Neuronal stem cell (in vitro differentiated cells): ENCODE results near the gene ITPA.

Source experiments
- DNase-seq: peaks from one replicate; pipeline ENCODE4 v3.0.0-alpha.2; 2013; ENCODE audit warnings: low spot score
- H2AFZ ChIP-seq: one replicate; pipeline ENCODE4 v1.6.1; 2013; ENCODE audit warnings: mild to moderate bottlenecking, low read length, inconsistent platforms
- H2AK5ac ChIP-seq: 2 replicates; pipeline ENCODE4 v1.6.1; 2013; ENCODE audit warnings: low read depth, mild to moderate bottlenecking, inconsistent platforms, low read length, moderate library complexity, mixed read lengths
- H2BK120ac ChIP-seq: 2 replicates; pipeline ENCODE4 v1.6.1; 2013; ENCODE audit warnings: low read depth, mild to moderate bottlenecking, inconsistent platforms, low read length, moderate library complexity, mixed read lengths
- H2BK12ac ChIP-seq: one replicate; pipeline ENCODE4 v1.6.1; 2013; ENCODE audit warnings: low read length, inconsistent platforms
- H2BK15ac ChIP-seq: 2 replicates; pipeline ENCODE4 v1.6.1; 2013; ENCODE audit warnings: mild to moderate bottlenecking, low read length, inconsistent platforms, mixed read lengths
- H2BK5ac ChIP-seq: one replicate; pipeline ENCODE4 v1.6.1; 2013; ENCODE audit warnings: inconsistent platforms, mild to moderate bottlenecking, low read length, moderate library complexity
- H3K14ac ChIP-seq: one replicate; pipeline ENCODE4 v1.6.1; 2013; ENCODE audit warnings: low read length, inconsistent platforms
- H3K18ac ChIP-seq: 2 replicates; pipeline ENCODE4 v1.6.1; 2013; ENCODE audit warnings: low read length, inconsistent platforms
- H3K23ac ChIP-seq: 2 replicates; pipeline ENCODE4 v1.6.1; 2013; ENCODE audit warnings: low read depth, mild to moderate bottlenecking, mixed read lengths, low read length, inconsistent platforms; ENCODE audit not compliant: poor library complexity
- H3K27ac ChIP-seq: replicated peaks from 3 replicates; pipeline ENCODE4 v1.5.1; 2013; ENCODE audit warnings: low read length, inconsistent platforms
- H3K27me3 ChIP-seq, 3 experiments: 2 replicates each; pipeline ENCODE4 v1.6.1; 2013; ENCODE audit warnings: low read length in 3 of 3, mild to moderate bottlenecking in 2 of 3, inconsistent platforms in 1 of 3, low read depth in 1 of 3, mixed read lengths in 1 of 3, moderate library complexity in 1 of 3; ENCODE audit not compliant: control insufficient read depth in 3 of 3, insufficient read depth in 3 of 3
- H3K36me3 ChIP-seq, 2 donors: replicated peaks in 1 of 2; 2 replicates each; pipeline ENCODE4 v1.6.1; 2013; ENCODE audit warnings: low read length in 2 of 2; ENCODE audit not compliant: control insufficient read depth in 2 of 2, insufficient read depth in 2 of 2
- H3K4ac ChIP-seq: 2 replicates; pipeline ENCODE4 v1.6.1; 2013; ENCODE audit warnings: inconsistent platforms, mild to moderate bottlenecking, low read length, moderate library complexity
- H3K4me1 ChIP-seq, 2 donors: 1 replicate in 1 of 2; 2 replicates in 1 of 2; pipeline ENCODE4 v1.6.1; 2013; ENCODE audit warnings: low read length in 2 of 2, low read depth in 1 of 2; ENCODE audit not compliant: control insufficient read depth in 2 of 2, insufficient read depth in 1 of 2
- H3K4me2 ChIP-seq: one replicate; pipeline ENCODE4 v1.6.1; 2013; ENCODE audit warnings: mild to moderate bottlenecking, low read length, inconsistent platforms; ENCODE audit not compliant: insufficient read depth, poor library complexity, severe bottlenecking
- H3K4me3 ChIP-seq, 2 donors: 2 replicates each; pipeline ENCODE4 v1.5.1; 2013; ENCODE audit warnings: low read length in 2 of 2, mild to moderate bottlenecking in 2 of 2, inconsistent platforms in 1 of 2, moderate library complexity in 1 of 2
- H3K79me1 ChIP-seq: one replicate; pipeline ENCODE4 v1.6.1; 2013; ENCODE audit warnings: low read depth, mild to moderate bottlenecking, inconsistent platforms, low read length, moderate library complexity
- H3K9ac ChIP-seq: one replicate; pipeline ENCODE4 v1.6.1; 2013; ENCODE audit warnings: mild to moderate bottlenecking, low read depth, low read length, inconsistent platforms; ENCODE audit not compliant: poor library complexity
- H3K9me3 ChIP-seq, 2 donors: replicated peaks in 1 of 2; 2 replicates each; pipeline versions ENCODE3 to v1.6.1; 2013; ENCODE audit warnings: low read length in 2 of 2, mild to moderate bottlenecking in 2 of 2, inconsistent platforms in 1 of 2, low read depth in 1 of 2, mixed read lengths in 1 of 2, moderate library complexity in 1 of 2; ENCODE audit not compliant: control insufficient read depth in 2 of 2, insufficient read depth in 1 of 2
- H4K8ac ChIP-seq: one replicate; pipeline ENCODE4 v1.6.1; 2013; ENCODE audit warnings: low read depth, mild to moderate bottlenecking, inconsistent platforms, low read length, moderate library complexity
- H4K91ac ChIP-seq: one replicate; pipeline ENCODE4 v1.6.1; 2013; ENCODE audit warnings: low read length, low read depth, mild to moderate bottlenecking, inconsistent platforms; ENCODE audit not compliant: poor library complexity
- WGBS, 2 donors: extraction: QIAGEN DNeasy Blood & Tissue Kit; methylation state at CpG; one replicate each; pipeline ENCODE4 v1.1.7; 2013; ENCODE audit warnings: missing lambda C conversion rate in 2 of 2, mixed read lengths in 1 of 2; ENCODE audit not compliant: insufficient read length in 2 of 2, insufficient replicate concordance in 1 of 2; ENCODE audit errors: extremely low coverage in 2 of 2; 5-methylcytosine and 5-hydroxymethylcytosine counted together

ITPA gene

DNA sequence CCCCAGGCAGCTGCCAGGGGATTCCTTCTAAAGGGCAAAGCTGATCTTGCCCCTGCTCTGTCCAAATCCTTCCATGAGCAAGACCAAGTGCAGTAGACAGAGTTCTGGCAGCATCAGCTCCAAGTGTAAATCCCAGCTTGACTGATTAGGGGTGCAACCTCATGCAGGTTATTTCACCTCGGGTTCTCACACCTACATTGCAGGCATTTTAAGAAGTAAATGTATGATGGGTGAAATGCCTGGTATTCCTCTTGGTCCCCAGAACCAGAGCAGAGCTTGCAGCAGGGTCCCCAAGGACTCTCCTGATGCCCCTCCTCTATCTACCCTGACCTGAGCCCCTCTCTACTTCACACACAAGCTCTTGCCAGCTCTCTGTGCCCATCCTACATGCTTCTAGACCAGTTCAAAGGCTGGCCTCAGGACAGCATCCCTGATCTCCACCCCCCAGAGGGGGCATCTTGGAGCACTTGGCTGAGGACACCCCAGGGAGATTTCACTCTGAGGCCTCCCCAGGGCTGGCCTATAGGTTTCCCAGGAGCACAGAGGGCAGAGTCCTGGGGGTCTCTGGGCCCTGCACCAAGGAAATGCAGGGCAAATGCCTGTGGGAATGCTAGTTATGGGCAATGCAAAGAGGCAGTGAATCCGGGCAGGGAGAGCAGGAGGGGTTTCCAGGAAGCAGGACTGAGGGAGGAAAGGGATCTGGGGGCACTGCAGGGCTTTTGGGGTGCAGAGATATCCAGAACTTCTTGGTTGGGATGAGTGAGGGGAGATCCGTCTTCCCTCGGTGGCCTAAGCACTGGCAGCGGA lies 37.0 kb upstream of the ITPA start:
- H4K91ac ChIP-seq, result no peak overlapping the region

DNA sequence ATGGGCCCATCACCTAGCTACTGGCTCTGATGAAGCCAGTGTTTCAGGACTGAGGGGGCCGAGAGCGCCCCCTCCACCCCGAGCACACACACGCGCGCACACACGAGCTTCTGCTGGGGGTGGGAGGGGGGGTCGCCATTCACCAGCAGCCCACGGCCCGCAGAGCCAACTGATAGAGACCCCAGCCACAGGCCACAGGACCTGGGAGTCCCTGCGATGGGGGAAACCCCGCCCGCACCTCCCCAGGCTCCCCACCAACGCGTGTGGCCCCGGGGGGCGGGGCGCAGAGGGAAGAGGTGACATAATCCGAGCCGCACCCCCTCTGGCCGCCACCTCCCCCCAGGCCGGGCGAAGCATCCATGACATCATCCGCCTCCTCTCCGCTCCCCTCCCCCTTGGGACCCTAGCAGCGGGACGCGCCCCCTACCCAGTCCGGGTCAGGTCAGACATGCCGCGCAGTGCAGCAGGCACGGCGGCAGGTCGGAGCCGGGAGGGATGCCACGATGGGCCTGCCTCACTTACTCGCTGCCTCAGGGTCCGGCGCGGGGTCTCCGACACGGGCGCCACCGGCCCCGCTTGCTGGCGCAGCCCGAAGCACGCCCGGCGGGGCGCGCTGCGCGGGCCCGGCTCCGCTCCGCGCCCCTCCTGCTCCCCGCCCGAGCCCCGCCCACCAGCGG lies 36.2 kb upstream of the ITPA start, which contains the start of gene LZTS3:
Gene LZTS3 (minus strand): TSS at position 617 of the 677 bp plus-strand sequence. CDS start 6,386 bp downstream, outside the sequence.
- Histone ChIP-seq H3K27me3 (peaks cover 0 to 10% (median 0%) of the 10 kb centered on the region in 3 experiments), H3K4me1 (peaks cover 11 to 14% of the 10 kb centered on the region in 2 donors), H2BK15ac (peak within 1 kb of the TSS; percentile 98), H3K18ac (peak within 1 kb of the TSS; percentile 99), H4K8ac (peak within 1 kb of the TSS; percentile 57), H3K9me3 (peaks cover 0 to 2% of the 10 kb centered on the region in 2 donors), H3K14ac (peak within 1 kb of the TSS; percentile 74), H3K27ac (peak within 1 kb of the TSS; percentile 90), H2AK5ac (peak within 1 kb of the TSS; percentile 93), H3K23ac (peak within 1 kb of the TSS; percentile 90), H2BK120ac (no peak within 1 kb of the TSS), H2BK12ac (peak within 1 kb of the TSS; percentile 60), H4K91ac (no peak within 1 kb of the TSS), H3K36me3 (no peaks in the 10 kb centered on the region), H3K4me2 (peak within 1 kb of the TSS; percentile 93), H3K9ac (peak within 1 kb of the TSS; percentile 98), H3K79me1 (no peaks in the 10 kb centered on the region), H2AFZ (peak within 1 kb of the TSS; percentile 99), H3K4ac (peak within 1 kb of the TSS; percentile 58), H3K4me3 (peak within 1 kb of the TSS; percentile 66 to 97), H2BK5ac (peak within 1 kb of the TSS; percentile 75)
- WGBS, 2 donors, result no CpG with 5 or more reads among the region's 62 CpGs
- DNase-seq, result peak; percentile 87

More for the DNA sequence above, 37.0 kb upstream of the ITPA start:
- Histone ChIP-seq H2AFZ (peak overlapping the region; percentile 99), H3K18ac (peak overlapping the region; percentile 73), H2BK12ac (no peak overlapping the region), H3K36me3 (no peaks in the 10 kb centered on the region), H3K4ac (no peak overlapping the region), H2BK15ac (no peak overlapping the region), H2BK120ac (no peak overlapping the region), H3K27ac (peak overlapping the region; percentile 90), H2AK5ac (peak overlapping the region; percentile 48), H3K9ac (peak overlapping the region; percentile 98), H4K8ac (no peak overlapping the region), H3K27me3 (peaks cover 0 to 13% (median 0%) of the 10 kb centered on the region in 3 experiments), H3K23ac (no peak overlapping the region), H3K79me1 (peaks cover 3% of the 10 kb centered on the region), H3K4me2 (peak overlapping the region; percentile 72), H2BK5ac (no peak overlapping the region), H3K4me3 (peak overlapping the region; percentile 66 to 95), H3K14ac (no peak overlapping the region), H3K4me1 (peaks cover 11 to 14% of the 10 kb centered on the region in 2 donors), H3K9me3 (peaks cover 0 to 2% of the 10 kb centered on the region in 2 donors)
- no peak for DNase-seq
- no CpG with 5 or more reads among the region's 5 CpGs for WGBS, 2 donors

DNA sequence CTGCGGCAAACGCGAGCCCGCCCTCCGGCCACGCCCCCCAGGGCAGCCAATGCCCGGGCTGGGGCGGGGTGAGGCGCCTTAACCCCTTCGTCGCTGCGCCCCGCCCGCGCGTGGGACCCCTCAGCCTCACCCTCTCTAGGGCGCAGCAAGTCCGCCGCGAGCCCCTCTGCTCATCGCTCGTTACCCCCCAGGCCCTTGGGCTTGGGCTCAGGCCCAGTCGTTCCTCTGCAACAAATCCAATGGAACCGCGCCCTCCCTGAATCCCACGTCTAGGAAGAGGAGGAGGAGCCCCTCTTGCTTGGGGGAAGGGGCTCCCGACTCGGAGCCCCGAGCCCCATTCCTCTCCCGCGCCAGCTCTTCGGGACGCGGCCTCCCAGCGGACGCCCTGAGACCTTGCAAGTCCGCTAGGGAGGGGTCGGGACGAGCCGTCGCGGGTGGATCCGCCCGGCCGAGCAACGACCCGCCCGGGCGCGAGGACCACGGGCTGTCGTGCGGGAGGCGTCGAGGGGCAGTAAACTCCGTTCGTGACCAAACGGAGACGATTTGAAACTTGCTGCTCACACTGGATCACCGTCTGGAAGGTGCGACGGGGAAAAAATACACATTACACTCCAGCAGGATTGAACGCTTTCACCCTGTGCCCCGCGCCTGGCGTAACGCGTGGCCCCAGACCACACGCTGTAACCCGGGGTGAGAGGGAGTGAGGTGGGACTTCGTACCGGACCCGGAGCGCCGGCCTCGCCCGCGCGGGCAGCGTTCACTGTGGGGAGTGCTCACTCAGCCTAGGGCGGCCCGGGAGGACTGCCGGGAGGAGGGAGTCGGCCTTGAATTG lies 35.5 kb upstream of the ITPA start:
- H3K4me3 ChIP-seq, result peak overlapping the region; percentile 66 to 97
- peak overlapping the region; percentile 88 for H3K27ac ChIP-seq
- peaks cover 11% of the 10 kb centered on the region in 2 donors for H3K4me1 ChIP-seq
- no CpG with 5 or more reads among the region's 84 CpGs for WGBS, 2 donors
- H4K91ac ChIP-seq, result no peak overlapping the region
- H3K4ac ChIP-seq, result peak overlapping the region; percentile 58
- peak overlapping the region; percentile 80 for H2BK15ac ChIP-seq
- peaks cover 0 to 2% of the 10 kb centered on the region in 2 donors for H3K9me3 ChIP-seq
- peak; percentile 91 for DNase-seq
- H3K14ac ChIP-seq, result no peak overlapping the region
- peak overlapping the region; percentile 75 for H2BK5ac ChIP-seq
- peak overlapping the region; percentile 93 for H3K4me2 ChIP-seq
- H4K8ac ChIP-seq, result peak overlapping the region; percentile 57
- H3K23ac ChIP-seq, result peak overlapping the region; percentile 90
- H2AK5ac ChIP-seq, result peak overlapping the region; percentile 93
- H3K9ac ChIP-seq, result peak overlapping the region; percentile 97
- H2BK12ac ChIP-seq, result peak overlapping the region; percentile 60
- H3K18ac ChIP-seq, result peak overlapping the region; percentile 91
- H3K27me3 ChIP-seq, result peaks cover 0 to 4% (median 0%) of the 10 kb centered on the region in 3 experiments
- H2AFZ ChIP-seq, result peak overlapping the region; percentile 99
- no peak overlapping the region for H2BK120ac ChIP-seq
- no peaks in the 10 kb centered on the region for H3K79me1 ChIP-seq
- no peaks in the 10 kb centered on the region for H3K36me3 ChIP-seq
